H1 (cell line): Measurements from ENCODE around the gene MROH7. TPM values are rescaled to one million over a fixed set of nuclear protein-coding genes. Genes with fewer than 3 reads are reported as not detected.

Experiments used
- BCL11A ChIP-seq, 2 experiments: IDR thresholded peaks; one replicate each; pipeline ENCODE4 v1.6.1; 2011; ENCODE audit warnings: low read depth in 2 of 2, low read length in 2 of 2, mild to moderate bottlenecking in 2 of 2
- BRCA1 ChIP-seq: IDR thresholded peaks from 2 replicates; pipeline ENCODE4 v1.6.1; 2012; ENCODE audit warnings: low read depth, low read length, improper control_type of control experiment
- CHD7 ChIP-seq: fragments of 300-600 bp; sonication (generic); IDR thresholded peaks from 2 replicates; pipeline ENCODE4 v1.7.1; 2012; ENCODE audit warnings: low read length, moderate library complexity, mild to moderate bottlenecking, inconsistent platforms; ENCODE audit not compliant: insufficient replicate concordance
- EGR1 ChIP-seq: IDR thresholded peaks from 2 replicates; pipeline ENCODE4 v1.6.1; 2011; ENCODE audit warnings: low read depth, low read length, borderline replicate concordance
- FOSL1 ChIP-seq: IDR thresholded peaks from 2 replicates; pipeline ENCODE4 v1.6.1; 2011; ENCODE audit warnings: mild to moderate bottlenecking, low read depth, low read length, moderate library complexity; ENCODE audit not compliant: insufficient read depth
- TAF1 ChIP-seq: IDR thresholded peaks from 2 replicates; pipeline ENCODE4 v1.6.1; 2011; ENCODE audit warnings: mild to moderate bottlenecking, low read depth, low read length
- TAF7 ChIP-seq: optimal IDR thresholded peaks from 2 replicates; pipeline ENCODE3; 2011; ENCODE audit warnings: low read depth, mild to moderate bottlenecking, inconsistent platforms, low read length, moderate library complexity, borderline replicate concordance
- TEAD4 ChIP-seq: IDR thresholded peaks from 2 replicates; pipeline ENCODE4 v1.6.1; 2012; ENCODE audit warnings: low read depth, low read length, inconsistent platforms, mixed read lengths
- polyA plus RNA-seq, 7 experiments: library from polyadenylated mRNA; depleted of rRNA in 3 of 7; stranded (reverse) in 5 of 7; unstranded in 2 of 7; fragments of >200 nt in 5 of 7; fragments of 200-250 nt in 2 of 7; gene quantifications; 1 replicate in 5 of 7; 2 replicates in 1 of 7; 4 replicates in 1 of 7; pipeline versions ENCODE4 v1.2.1 to v1.2.3, GENCODE V29; 2011 to 2013; ENCODE audit warnings: missing spikeins in 2 of 7, mixed read lengths in 2 of 7
- total RNA-seq: library from RNA; stranded (reverse); fragmentation: NEBNext Ultra II Directional; extraction: Animal tissue kit (Norgen Biotek cat#: 25700); gene quantifications from 2 replicates; pipeline ENCODE4 v1.2.1, GENCODE V29; 2021

Gene MROH7
- total and polyA plus RNA-seq, 2 of the 8 experiments (the other 6 are each of a cell fraction or from before 2014, with no cell fraction given): 0.07 to 0.20 TPM

DNA sequence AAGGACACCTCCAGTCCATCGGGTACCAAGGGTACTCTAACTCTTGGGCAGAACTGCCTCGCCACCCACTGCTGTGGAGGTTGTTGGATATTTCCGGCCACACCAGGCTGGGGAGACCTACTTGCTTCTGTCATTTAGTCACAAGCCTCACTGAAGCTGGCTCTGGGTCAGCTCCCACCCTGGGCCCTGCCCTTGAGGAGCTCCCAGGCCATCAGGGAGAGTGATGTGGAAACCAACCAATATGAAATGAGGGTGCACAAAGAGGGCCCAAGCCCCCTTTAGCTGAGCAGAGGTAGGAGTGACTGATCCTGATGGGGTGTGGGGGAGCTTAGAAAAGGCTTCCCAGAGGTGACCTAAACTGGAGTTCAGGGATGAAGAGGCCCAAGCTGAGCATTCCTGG lies 103.1 kb downstream of the MROH7 start (continued):
- TF ChIP-seq CHD7: no peak
- no peak for TF ChIP-seq TEAD4
- no peak for TF ChIP-seq BCL11A (IDR thresholded peaks at IDR 0.05; ENCODE audit: low read depth in 2 of 2, low read length in 2 of 2)
- no peak for TF ChIP-seq FOSL1
- TF ChIP-seq TAF7: no peak
- TF ChIP-seq TAF1: no peak
- no peak for TF ChIP-seq EGR1
- no peak for TF ChIP-seq BRCA1
